HCT116 (cell line): ENCODE measurements around the gene ZNF451.

Experiments used
- TCF7L2 ChIP-seq: IDR thresholded peaks from 2 replicates; pipeline ENCODE4 v1.7.0; 2011; ENCODE audit warnings: borderline replicate concordance, inconsistent platforms; ENCODE audit not compliant: insufficient read depth, insufficient read length; ENCODE audit errors: extremely low read depth
- ZNF274 ChIP-seq: fragments of 200-500 bp; sonication (Bioruptor generic); IDR thresholded peaks from 2 replicates; pipeline ENCODE4 v1.6.1; 2014; ENCODE audit warnings: mild to moderate bottlenecking, low read depth, low read length, inconsistent platforms

- TF ChIP-seq TCF7L2 (no peak), ZNF274 (no peak)
Measured at GRCh38 chr6:57142178-57142525, 52.2 kb downstream of the ZNF451 start.
